Activated CD8-positive, alpha-beta T cell treated with anti-CD3 and anti-CD28 coated beads for 36 hours (primary cell): ENCODE results near the gene AP5Z1. TPM values are rescaled to one million over a fixed set of nuclear protein-coding genes. Genes with fewer than 3 reads are reported as not detected.

Experiments used
- ATAC-seq: fragments of 200-7000 bp; cut with Tn5 transposase; one replicate; pipeline ENCODE4 v1.10.0; 2021; ENCODE audit warnings: mild to moderate bottlenecking, moderate library complexity
- CTCF ChIA-PET: fragments of 350-600 bp; sonication (Branson Sonifier 250); formaldehyde crosslinking; loops from one replicate; lab custom pipeline; 2021; ENCODE audit warnings: antibody characterized with exemption; lab: Charles Lee
- POLR2A ChIA-PET: fragments of 350-600 bp; sonication (Branson Sonifier 250); formaldehyde crosslinking; loops from one replicate; lab custom pipeline; 2021; ENCODE audit warnings: antibody characterized with exemption; lab: Charles Lee
- DNase-seq: peaks from one replicate; pipeline ENCODE4 v3.0.0-alpha.2; 2020
- H3K27ac Mint-ChIP-seq: one replicate; pipeline ENCODE4 v1.8.0; 2021; ENCODE audit warnings: mild to moderate bottlenecking, mixed read lengths
- H3K27me3 Mint-ChIP-seq: one replicate; pipeline ENCODE4 v1.8.0; 2021; ENCODE audit warnings: mixed read lengths
- H3K36me3 Mint-ChIP-seq: one replicate; pipeline ENCODE4 v1.8.0; 2021; ENCODE audit warnings: low read depth, mixed read lengths
- H3K4me1 Mint-ChIP-seq: one replicate; pipeline ENCODE4 v1.8.0; 2021; ENCODE audit warnings: low read depth, mixed read lengths
- H3K4me3 Mint-ChIP-seq: one replicate; pipeline ENCODE4 v1.8.0; 2021; ENCODE audit warnings: mild to moderate bottlenecking, moderate library complexity, mixed read lengths
- H3K9me3 Mint-ChIP-seq: one replicate; pipeline ENCODE4 v1.8.0; 2021; ENCODE audit warnings: mixed read lengths
- CTCF ChIP-seq: fragments of 200-600 bp; IDR thresholded peaks from one replicate; pipeline ENCODE4 v1.8.0; 2022; ENCODE audit warnings: antibody characterized with exemption, mild to moderate bottlenecking
- intact Hi-C: fragments of 100-400 bp; cut with micrococcal nuclease; formaldehyde crosslinking; loops from one replicate; pipeline ENCODE4 v1.10.0; 2022
- total RNA-seq, 2 experiments: library from RNA; stranded (reverse); gene quantifications; one replicate each; pipeline ENCODE4 v1.2.3, GENCODE V29; 2021

AP5Z1 gene
- total RNA-seq, 2 experiments from 2014 or later = 21.2 to 21.3 TPM

- POLR2A ChIA-PET = no interaction called here
- ATAC-seq (no peak), DNase-seq (no peak)
- peaks cover 8% of the 10 kb centered on the region for H3K36me3 Mint-ChIP-seq
- CTCF ChIA-PET = no interaction called here
- H3K9me3 Mint-ChIP-seq = no peaks in the 10 kb centered on the region
- H3K27me3 Mint-ChIP-seq = no peaks in the 10 kb centered on the region
- peaks cover 27% of the 10 kb centered on the region for H3K4me1 Mint-ChIP-seq
- H3K4me3 Mint-ChIP-seq = no peak overlapping the region
- no peak overlapping the region for H3K27ac Mint-ChIP-seq
- no peak for TF ChIP-seq CTCF
- intact Hi-C loops = no loop called here
Measured at GRCh38 chr7:4771737-4772136, 3.7 kb upstream of the AP5Z1 start.

DNA sequence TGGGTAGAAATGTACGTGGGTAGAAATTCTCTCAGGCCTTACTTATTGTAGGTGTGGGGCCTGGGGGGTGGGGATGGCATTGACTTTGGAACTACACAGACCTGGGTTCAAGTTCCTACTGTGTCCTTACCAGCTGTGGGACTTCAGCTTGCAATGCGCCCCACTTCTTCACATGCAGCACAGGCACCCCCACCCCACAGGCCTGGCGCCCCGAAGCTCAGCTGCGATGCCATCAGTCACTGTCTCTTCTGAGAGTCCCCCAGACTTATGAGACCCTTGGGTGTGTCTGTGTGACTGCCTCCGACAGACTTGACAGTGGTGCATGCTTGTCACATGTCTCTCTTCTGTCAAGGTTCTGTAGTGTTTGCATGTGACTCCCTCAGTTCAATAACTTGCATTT is 3.1 kb upstream of the AP5Z1 start:
- Mint-ChIP-seq H3K27ac (no peak overlapping the region), H3K4me3 (no peak overlapping the region), H3K27me3 (no peaks in the 10 kb centered on the region), H3K4me1 (peaks cover 31% of the 10 kb centered on the region), H3K36me3 (peaks cover 12% of the 10 kb centered on the region), H3K9me3 (no peaks in the 10 kb centered on the region)
- DNase-seq (no peak), ATAC-seq (no peak)
- CTCF ChIA-PET = no interaction called here
- no peak for TF ChIP-seq CTCF
- POLR2A ChIA-PET = no interaction called here
- intact Hi-C loops = no loop called here

DNA sequence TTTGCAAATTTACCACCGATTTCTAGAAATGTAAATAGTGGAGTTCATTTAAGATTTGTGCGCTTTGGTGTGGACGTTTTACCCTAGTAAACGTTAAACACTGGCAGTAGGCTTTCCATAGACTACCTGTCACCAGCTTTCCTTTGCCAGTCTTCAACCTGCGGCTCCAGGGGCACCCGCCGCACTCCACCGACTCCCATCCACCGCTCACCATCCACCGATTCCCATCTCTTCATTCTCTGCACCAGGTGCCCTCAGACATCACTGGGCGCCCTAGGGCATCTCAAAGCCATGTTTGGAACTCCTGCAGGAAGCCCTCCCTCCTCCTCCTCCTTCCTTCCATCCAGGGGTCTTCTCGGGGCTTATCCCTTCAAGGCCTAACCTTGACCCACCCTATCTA is 1.4 kb upstream of the AP5Z1 start:
- peak overlapping the region; percentile 98 for H3K27ac Mint-ChIP-seq
- intact Hi-C loops = no loop called here

DNA sequence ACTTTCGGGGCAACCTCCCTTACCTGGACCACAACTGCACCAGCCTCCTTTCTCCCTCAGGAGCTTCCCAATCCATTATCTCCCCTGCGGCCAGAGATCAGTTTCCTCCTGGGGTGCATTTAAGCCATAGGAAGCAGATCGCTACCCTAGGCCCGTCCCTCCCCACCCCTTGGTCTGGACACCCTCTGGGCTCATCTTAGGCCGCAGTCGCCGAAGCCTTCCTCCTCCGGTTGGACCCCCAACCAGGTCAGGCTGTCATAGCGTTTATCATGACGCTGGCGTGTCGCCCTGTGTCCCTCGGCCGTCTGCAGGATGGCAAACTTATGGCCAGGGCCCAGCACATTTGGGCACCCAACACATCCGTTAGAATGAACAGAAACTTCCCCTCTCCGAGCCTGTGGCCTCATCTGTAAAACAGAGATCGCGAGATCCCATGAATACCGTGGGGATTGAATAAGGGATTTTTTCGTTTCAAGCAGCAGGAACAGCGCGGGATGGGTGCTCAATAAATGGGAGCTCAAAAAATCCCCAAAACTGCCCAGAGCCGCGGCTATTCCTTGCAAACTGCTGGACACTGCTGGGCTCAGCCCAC is 669 bp upstream of the AP5Z1 start:
- Mint-ChIP-seq H3K36me3 (peaks cover 12% of the 10 kb centered on the region), H3K9me3 (no peaks in the 10 kb centered on the region), H3K27me3 (no peaks in the 10 kb centered on the region), H3K4me3 (peak overlapping the region; percentile 99), H3K27ac (peak overlapping the region; percentile 98), H3K4me1 (peaks cover 39% of the 10 kb centered on the region)
- no peak for TF ChIP-seq CTCF
- ATAC-seq (peak; percentile 17), DNase-seq (peak; percentile 41)
- POLR2A ChIA-PET = interaction anchor here (0.5 to 2.8 kb wide), 23 partner anchors 8 to 144 kb away, joined by 3 to 18 read pairs (median 5); partner anchors contain the start of gene RADIL
- CTCF ChIA-PET = interaction anchor here (0.9 to 2.8 kb wide), 11 partner anchors 16 to 312 kb away, joined by 3 to 11 read pairs (median 3); no protein-coding TSS in a partner anchor
- intact Hi-C loops = no loop called here

More for the DNA sequence above, 1.4 kb upstream of the AP5Z1 start:
- POLR2A ChIA-PET = interaction anchor here (1.2 to 2.8 kb wide), 6 partner anchors 29 to 132 kb away, joined by 3 to 16 read pairs (median 6); partner anchors contain the start of gene RADIL
- H3K9me3 Mint-ChIP-seq = no peaks in the 10 kb centered on the region
- H3K4me3 Mint-ChIP-seq = peak overlapping the region; percentile 99
- no peaks in the 10 kb centered on the region for H3K27me3 Mint-ChIP-seq
- DNase-seq (no peak), ATAC-seq (no peak)
- H3K36me3 Mint-ChIP-seq = peaks cover 12% of the 10 kb centered on the region
- CTCF ChIA-PET = interaction anchor here (0.7 to 2.8 kb wide), 5 partner anchors 19 to 312 kb away, joined by 3 to 11 read pairs (median 3); partner anchors contain the start of gene RADIL
- peaks cover 41% of the 10 kb centered on the region for H3K4me1 Mint-ChIP-seq
- TF ChIP-seq CTCF = no peak
